PC-3 (cell line): ENCODE results near the gene ATF6. TPM values are rescaled to one million over a fixed set of nuclear protein-coding genes. Genes with fewer than 3 reads are reported as not detected.

Experiments used
- ATAC-seq: fragments of 200-7000 bp; cut with Tn5 transposase; 2 replicates; pipeline ENCODE4 v1.9.1; 2020; ENCODE audit warnings: mild to moderate bottlenecking, moderate library complexity
- BruUV-seq: library from RNA; stranded (reverse); fragments of 400-500 nt; replicated peaks from 2 replicates; lab custom pipeline; 2021; lab: Mats Ljungman, UMichigan
- CTCF ChIA-PET: fragments of 300-600 bp; sonication (Branson Sonifier 250); formaldehyde crosslinking; loops from one replicate; lab custom pipeline; 2022; ENCODE audit warnings: antibody characterized with exemption; lab: Charles Lee
- POLR2A ChIA-PET: fragments of 300-600 bp; sonication (Branson Sonifier 250); formaldehyde crosslinking; loops from one replicate; lab custom pipeline; 2022; ENCODE audit warnings: antibody characterized with exemption; ENCODE audit not compliant: unreplicated experiment; lab: Charles Lee
- DNase-seq: peaks from one replicate; pipeline ENCODE4 v3.0.0-alpha.2; 2015
- H2AFZ ChIP-seq: fragments of 300-600 bp; sonication (generic); 2 replicates; pipeline ENCODE4 v1.6.0; 2016; ENCODE audit warnings: antibody characterized with exemption, low read length
- H3F3A ChIP-seq: fragments of 300-600 bp; sonication (generic); one replicate; pipeline ENCODE4 v1.6.0; 2017; ENCODE audit warnings: antibody characterized with exemption, low read length, control low read depth, mild to moderate bottlenecking; ENCODE audit not compliant: unreplicated experiment
- H3K27ac ChIP-seq: fragments of 300-600 bp; sonication (generic); 2 replicates; pipeline ENCODE4 v1.5.1; 2016; ENCODE audit warnings: mild to moderate bottlenecking, low read length
- H3K27me3 ChIP-seq: fragments of 300-600 bp; sonication (generic); 2 replicates; pipeline ENCODE4 v1.6.1; 2016; ENCODE audit warnings: low read length, mixed read lengths
- H3K36me3 ChIP-seq: fragments of 300-600 bp; sonication (generic); 2 replicates; pipeline ENCODE4 v1.6.1; 2016; ENCODE audit warnings: low read depth, mixed run types, low read length, mixed read lengths
- H3K4me1 ChIP-seq: fragments of 300-600 bp; sonication (generic); 2 replicates; pipeline ENCODE4 v1.5.1; 2016; ENCODE audit warnings: low read length; ENCODE audit not compliant: insufficient read depth
- H3K4me2 ChIP-seq: fragments of 300-600 bp; sonication (generic); 2 replicates; pipeline ENCODE4 v1.6.0; 2016; ENCODE audit warnings: low read length
- H3K4me3 ChIP-seq: fragments of 300-600 bp; sonication (generic); 2 replicates; pipeline ENCODE4 v1.5.1; 2016; ENCODE audit warnings: mild to moderate bottlenecking, low read length, mixed read lengths
- H3K79me2 ChIP-seq: fragments of 300-600 bp; sonication (generic); 2 replicates; pipeline ENCODE4 v1.6.1; 2017; ENCODE audit warnings: low read length, mixed read lengths
- H3K9ac ChIP-seq: fragments of 300-600 bp; sonication (generic); 2 replicates; pipeline ENCODE4 v1.6.0; 2016; ENCODE audit warnings: mild to moderate bottlenecking, low read length
- H3K9me2 ChIP-seq: fragments of 300-600 bp; sonication (generic); replicated peaks from 2 replicates; pipeline ENCODE4 v1.6.1; 2016; ENCODE audit warnings: mixed run types, low read length, mixed read lengths
- H3K9me3 ChIP-seq: fragments of 300-600 bp; sonication (generic); 2 replicates; pipeline ENCODE4 v1.6.1; 2016; ENCODE audit warnings: low read length, mixed read lengths
- H4K20me1 ChIP-seq: fragments of 300-600 bp; sonication (generic); 2 replicates; pipeline ENCODE4 v1.6.1; 2016; ENCODE audit warnings: low read length, mixed read lengths
- EZH2 ChIP-seq: fragments of 300-600 bp; sonication (generic); IDR thresholded peaks from one replicate; pipeline ENCODE4 v1.6.1; 2017; ENCODE audit warnings: antibody characterized with exemption, mild to moderate bottlenecking, low read length; ENCODE audit not compliant: unreplicated experiment
- EZH2phosphoT487 ChIP-seq: fragments of 300-600 bp; sonication (generic); IDR thresholded peaks from 2 replicates; pipeline ENCODE4 v1.6.1; 2018; ENCODE audit warnings: mild to moderate bottlenecking, antibody characterized with exemption, low read length, borderline replicate concordance
- intact Hi-C: fragments of 100-400 bp; cut with micrococcal nuclease; formaldehyde crosslinking; loops from 2 replicates; pipeline ENCODE4 v1.9.0; 2023
- total RNA-seq: library from RNA; depleted of rRNA; stranded (reverse); fragments of >200 nt; gene quantifications from 2 replicates; pipeline ENCODE4 v1.2.3, GENCODE V29; 2014
- TF ChIP-seq, protein P1 (sequence below): fragments of 300-600 bp; sonication (generic); conservative IDR thresholded peaks from 2 replicates; pipeline ENCODE4 v1.5.1; 2017; ENCODE audit warnings: antibody characterized with exemption, low read depth, mild to moderate bottlenecking, low read length

ATF6 gene
- total RNA-seq, 1 experiment from 2014 or later = 19.7 TPM

DNA sequence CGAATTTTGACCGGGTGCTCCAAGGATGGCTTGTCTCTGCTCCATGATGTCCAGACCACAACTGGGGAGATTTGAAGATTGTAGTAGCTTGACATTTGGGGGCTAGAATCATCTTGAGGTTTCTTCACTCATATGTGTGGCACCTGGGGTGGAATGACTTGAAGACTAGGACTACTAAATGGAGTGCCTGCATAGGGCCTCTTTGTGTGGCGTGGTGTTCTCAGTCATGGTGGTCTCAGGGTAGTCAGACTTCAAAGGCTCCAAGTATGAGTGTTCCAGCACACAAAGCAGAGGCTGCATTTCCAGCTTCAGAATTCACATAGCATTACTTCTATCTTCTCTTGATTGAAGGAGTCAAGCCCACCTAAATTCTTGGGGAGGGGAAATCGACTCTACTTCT, 16.8 kb downstream of the ATF6 start:
- no peak overlapping the region for H2AFZ ChIP-seq
- H4K20me1 ChIP-seq = no peaks in the 10 kb centered on the region
- ChIA-PET CTCF (no interaction called here), POLR2A (no interaction called here)
- ATAC-seq = no peak
- no peaks in the 10 kb centered on the region for H3K9me2 ChIP-seq
- H3K4me2 ChIP-seq = no peak overlapping the region
- no peaks in the 10 kb centered on the region for H3K9me3 ChIP-seq
- H3K4me3 ChIP-seq = no peak overlapping the region
- no peaks in the 10 kb centered on the region for H3F3A ChIP-seq
- no peak for DNase-seq
- H3K79me2 ChIP-seq = peaks cover 9% of the 10 kb centered on the region; the same call in 1 of the 2 replicates
- no peak for TF ChIP-seq EZH2
- TF ChIP-seq, protein P1, sequence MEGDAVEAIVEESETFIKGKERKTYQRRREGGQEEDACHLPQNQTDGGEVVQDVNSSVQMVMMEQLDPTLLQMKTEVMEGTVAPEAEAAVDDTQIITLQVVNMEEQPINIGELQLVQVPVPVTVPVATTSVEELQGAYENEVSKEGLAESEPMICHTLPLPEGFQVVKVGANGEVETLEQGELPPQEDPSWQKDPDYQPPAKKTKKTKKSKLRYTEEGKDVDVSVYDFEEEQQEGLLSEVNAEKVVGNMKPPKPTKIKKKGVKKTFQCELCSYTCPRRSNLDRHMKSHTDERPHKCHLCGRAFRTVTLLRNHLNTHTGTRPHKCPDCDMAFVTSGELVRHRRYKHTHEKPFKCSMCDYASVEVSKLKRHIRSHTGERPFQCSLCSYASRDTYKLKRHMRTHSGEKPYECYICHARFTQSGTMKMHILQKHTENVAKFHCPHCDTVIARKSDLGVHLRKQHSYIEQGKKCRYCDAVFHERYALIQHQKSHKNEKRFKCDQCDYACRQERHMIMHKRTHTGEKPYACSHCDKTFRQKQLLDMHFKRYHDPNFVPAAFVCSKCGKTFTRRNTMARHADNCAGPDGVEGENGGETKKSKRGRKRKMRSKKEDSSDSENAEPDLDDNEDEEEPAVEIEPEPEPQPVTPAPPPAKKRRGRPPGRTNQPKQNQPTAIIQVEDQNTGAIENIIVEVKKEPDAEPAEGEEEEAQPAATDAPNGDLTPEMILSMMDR = no peak
- no peak for TF ChIP-seq EZH2phosphoT487
- no peaks in the 10 kb centered on the region for H3K27me3 ChIP-seq
- BruUV-seq = no TSS peak
- H3K36me3 ChIP-seq = peaks cover 29% of the 10 kb centered on the region
- H3K27ac ChIP-seq = no peak overlapping the region
- no peak overlapping the region for H3K9ac ChIP-seq
- intact Hi-C loops = no loop called here
- 0 out of 2 replicates have a peak, but pooled peaks cover 6% of the 10 kb centered on the region for H3K4me1 ChIP-seq

DNA sequence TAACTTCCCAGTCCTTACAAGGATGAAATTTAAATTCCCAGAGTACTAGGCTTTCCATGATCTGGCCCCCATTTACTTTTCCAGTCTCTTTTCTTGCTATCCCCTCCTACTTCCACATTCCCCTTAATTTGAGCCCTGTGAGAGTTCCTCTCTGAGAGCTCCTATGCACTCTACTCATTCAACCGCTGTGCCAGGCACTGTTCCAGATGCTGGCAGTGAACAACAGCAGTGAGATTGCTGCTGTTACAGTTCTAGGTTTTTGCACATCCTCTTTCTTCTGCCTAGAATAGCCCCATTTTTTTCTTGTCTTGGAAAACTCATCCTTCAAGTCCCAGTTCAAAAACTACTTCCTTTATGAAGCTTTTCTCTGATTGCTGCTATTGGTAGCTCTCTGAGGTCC, 18.8 kb downstream of the ATF6 start:
- Histone ChIP-seq H3K9me2 (no peaks in the 10 kb centered on the region), H3K9me3 (no peaks in the 10 kb centered on the region), H3K4me1 (0 out of 2 replicates have a peak, but pooled peaks cover 6% of the 10 kb centered on the region), H3K27me3 (no peaks in the 10 kb centered on the region), H3K4me3 (no peak overlapping the region), H2AFZ (no peak overlapping the region), H3K4me2 (no peak overlapping the region), H4K20me1 (no peaks in the 10 kb centered on the region), H3K79me2 (no peaks in the 10 kb centered on the region), H3F3A (no peaks in the 10 kb centered on the region), H3K36me3 (peaks cover 29% of the 10 kb centered on the region), H3K27ac (no peak overlapping the region), H3K9ac (no peak overlapping the region)
- ChIA-PET CTCF (no interaction called here), POLR2A (no interaction called here)
- no peak for ATAC-seq
- TF ChIP-seq, protein P1 = no peak
- TF ChIP-seq EZH2phosphoT487 (no peak), EZH2 (no peak)
- no TSS peak for BruUV-seq
- DNase-seq = no peak
- intact Hi-C loops = no loop called here

DNA sequence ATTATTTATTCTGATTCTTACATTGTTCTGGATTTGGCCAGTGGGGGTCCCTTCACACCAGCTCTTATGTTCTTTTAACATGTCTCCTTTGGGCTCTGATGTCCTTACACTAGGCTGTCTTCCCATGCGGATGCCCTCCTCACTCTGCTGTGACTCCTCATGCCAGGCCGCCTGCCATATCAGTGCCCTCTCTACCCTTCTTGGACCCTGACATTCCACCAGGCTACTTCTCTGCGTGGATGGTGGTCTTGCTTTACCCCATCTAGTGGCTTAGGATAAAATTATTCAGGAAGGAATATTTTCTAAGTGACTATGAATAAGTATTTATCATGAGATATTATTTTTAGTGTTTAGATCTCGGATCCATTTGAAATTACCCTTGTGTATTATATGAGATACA, 21.2 kb downstream of the ATF6 start:
- H2AFZ ChIP-seq = no peak overlapping the region
- no peak overlapping the region for H3K4me3 ChIP-seq
- BruUV-seq = no TSS peak
- H3K9me3 ChIP-seq = no peaks in the 10 kb centered on the region
- no peaks in the 10 kb centered on the region for H3K79me2 ChIP-seq
- H3K9ac ChIP-seq = no peak overlapping the region
- H3F3A ChIP-seq = no peaks in the 10 kb centered on the region
- no peaks in the 10 kb centered on the region for H4K20me1 ChIP-seq
- POLR2A ChIA-PET = no interaction called here
- H3K27ac ChIP-seq = no peak overlapping the region
- intact Hi-C loops = no loop called here
- DNase-seq = no peak
- no peaks in the 10 kb centered on the region for H3K27me3 ChIP-seq
- CTCF ChIA-PET = no interaction called here
- no peak for TF ChIP-seq EZH2
- TF ChIP-seq, protein P1 = peak; percentile 45
- H3K4me2 ChIP-seq = no peak overlapping the region
- no peak for ATAC-seq
- H3K9me2 ChIP-seq = no peaks in the 10 kb centered on the region
- H3K4me1 ChIP-seq = peaks cover 7% of the 10 kb centered on the region
- H3K36me3 ChIP-seq = peaks cover 29% of the 10 kb centered on the region; the same call in 1 of the 2 replicates
